NCI-H446 treated with DMSO at 0.1 percent for 48 hours (cell line): Measurements from ENCODE around the gene ALPG.
"Not testable (repeated sequence)": the region's sequence is repeated elsewhere in the genome, so short reads cannot be mapped to it uniquely, and the experiment has no call there.

ENCODE experiments used
- DNase-seq: peaks from one replicate; lab custom pipeline; 2025; lab: John Stamatoyannopoulos, UW

ALPG gene

GRCh38 chr2:232406556-232407310 lies at the start of gene ALPG:
TSS of gene ALPG (plus strand) at chr2:232406844. CDS start at chr2:232406895, 51 bp downstream.
- DNase-seq = no peak

DNA sequence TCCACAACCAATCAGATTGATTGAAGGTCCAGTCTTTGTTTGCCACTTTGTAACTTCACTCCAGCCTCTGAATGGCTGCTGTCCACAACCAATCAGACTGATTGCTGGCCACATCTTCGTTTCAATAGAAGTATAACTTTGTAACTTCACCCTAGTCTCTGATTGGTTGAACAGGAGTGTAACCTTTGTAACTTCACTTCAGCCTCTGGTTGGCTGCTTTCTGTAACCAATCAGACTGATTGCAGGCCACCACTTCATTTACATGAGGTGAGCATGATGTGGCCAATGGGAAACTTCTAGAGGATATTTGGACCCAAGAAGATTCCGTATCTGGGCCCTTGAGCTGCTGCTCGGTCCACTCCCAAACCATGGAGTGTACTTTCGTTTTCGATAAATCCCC lies 45.0 kb upstream of the ALPG start:
- no peak for DNase-seq

DNA sequence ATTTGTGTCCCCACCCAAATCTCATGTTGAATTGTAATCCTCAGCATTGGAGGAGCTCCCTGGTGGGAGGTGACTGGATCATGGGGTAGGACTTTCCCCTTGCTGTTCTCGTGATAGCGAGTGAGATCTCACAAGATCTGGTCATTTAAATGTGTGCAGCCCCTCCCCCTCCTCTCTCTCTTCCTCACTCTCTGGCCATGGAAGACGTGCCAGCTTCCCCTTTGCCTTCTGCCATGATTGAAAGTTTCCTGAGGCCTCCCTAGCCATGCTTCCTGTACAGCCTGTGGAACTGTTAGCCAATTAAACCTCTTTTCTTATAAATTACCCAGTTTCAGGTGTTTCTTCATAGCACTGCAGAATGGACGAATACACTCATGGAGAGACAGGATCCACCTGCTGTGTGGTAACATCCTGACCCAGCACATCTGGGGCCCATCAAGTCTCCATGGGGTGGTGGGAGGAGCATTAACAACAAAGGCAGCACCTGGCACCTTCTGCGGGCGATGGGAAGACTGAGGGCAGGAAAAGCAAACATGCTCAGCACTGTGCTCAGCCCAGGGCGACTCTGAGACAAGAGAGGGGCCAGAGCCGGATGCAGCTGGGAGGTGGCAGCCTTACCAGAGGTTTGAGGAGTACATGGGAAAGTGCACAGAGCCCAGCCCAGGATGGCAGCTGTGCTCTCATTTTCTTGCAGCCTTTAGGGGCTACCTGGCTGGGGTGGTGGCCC lies 44.3 kb upstream of the ALPG start:
- no peak for DNase-seq

- not testable (repeated sequence) for DNase-seq
Observed at GRCh38 chr2:232363064-232363783, 43.4 kb upstream of the ALPG start.

DNA sequence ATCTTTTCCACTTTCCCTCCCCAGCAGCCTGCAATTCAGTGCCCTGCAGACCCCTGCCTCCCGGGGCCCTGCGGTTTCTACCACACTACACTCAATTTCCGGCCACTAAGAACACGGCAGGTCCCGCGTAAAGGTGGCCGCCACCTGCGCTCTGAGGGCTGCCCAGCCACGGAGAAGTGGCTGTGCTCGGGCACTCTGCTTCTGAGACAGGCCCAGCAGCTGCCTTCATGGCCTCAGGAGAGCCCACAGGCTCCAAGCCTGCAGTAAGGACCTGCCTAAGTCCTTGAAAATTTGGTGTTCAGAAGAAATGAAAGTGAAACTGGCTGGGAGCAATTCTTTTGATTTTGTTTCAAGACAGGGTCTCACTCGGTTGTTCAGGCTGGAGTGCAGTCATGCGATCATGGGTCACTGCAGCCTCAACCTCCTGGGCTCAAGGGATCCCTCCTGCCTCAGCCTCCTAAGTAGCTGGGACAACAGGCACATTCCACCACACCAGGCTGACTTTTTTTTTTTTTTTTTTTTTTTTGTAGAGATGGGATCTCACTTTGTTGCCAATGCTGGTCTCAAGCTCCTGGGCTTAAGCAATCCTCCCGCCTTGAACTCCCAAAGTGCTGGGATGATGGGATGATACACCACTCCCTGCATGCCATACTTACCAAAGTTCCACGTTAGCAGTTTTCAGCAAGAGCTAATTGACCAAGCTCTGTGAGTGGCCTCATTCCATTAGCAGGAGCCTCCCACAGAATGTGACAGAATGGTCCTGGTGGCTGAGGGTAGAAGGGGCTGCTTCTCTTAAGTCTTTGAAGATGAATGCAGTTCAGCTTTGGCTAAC lies 42.6 kb upstream of the ALPG start:
- DNase-seq = no peak

- not testable (repeated sequence) for DNase-seq
Observed at GRCh38 chr2:232364806-232365594, 41.6 kb upstream of the ALPG start.

- DNase-seq = no peak
Observed at GRCh38 chr2:232365621-232366321, 40.9 kb upstream of the ALPG start.

DNA sequence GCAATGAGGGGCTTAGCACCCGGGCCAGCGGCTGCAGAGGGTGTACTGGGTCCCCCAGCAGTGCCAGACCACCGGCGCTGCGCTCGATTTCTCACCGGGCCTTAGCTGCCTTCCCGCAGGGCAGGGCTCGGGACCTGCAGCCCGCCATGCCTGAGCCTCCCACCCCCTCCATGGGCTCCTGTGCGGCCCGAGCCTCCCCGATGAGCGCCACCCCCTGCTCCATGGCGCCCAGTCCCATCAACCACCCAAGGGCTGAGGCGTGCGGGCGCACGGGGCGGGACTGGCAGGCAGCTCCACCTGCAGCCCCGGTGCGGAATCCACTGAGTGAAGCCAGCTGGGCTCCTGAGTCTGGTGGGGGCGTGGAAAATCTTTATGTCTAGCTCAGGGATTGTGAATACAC lies 40.2 kb upstream of the ALPG start:
- DNase-seq = not testable (repeated sequence)

DNA sequence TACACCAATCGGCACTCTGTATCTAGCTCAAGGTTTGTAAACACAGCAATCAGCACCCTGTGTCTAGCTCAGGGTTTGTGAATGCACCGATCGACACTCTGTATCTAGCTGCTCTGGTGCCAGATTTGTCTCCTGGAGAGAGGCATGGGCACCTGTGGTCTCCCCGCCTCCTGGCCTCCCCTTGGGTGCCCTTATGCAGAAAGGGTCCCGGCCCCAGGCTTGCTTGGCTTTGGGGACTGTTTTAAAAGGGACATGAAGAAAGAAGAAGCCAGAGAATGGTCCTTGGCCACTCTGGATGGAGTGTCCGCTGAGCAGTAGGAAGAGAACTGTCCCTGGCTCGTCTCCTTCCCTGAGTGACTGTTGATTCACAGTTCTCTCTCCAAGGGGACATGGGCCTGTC lies 39.6 kb upstream of the ALPG start:
- DNase-seq = no peak

DNA sequence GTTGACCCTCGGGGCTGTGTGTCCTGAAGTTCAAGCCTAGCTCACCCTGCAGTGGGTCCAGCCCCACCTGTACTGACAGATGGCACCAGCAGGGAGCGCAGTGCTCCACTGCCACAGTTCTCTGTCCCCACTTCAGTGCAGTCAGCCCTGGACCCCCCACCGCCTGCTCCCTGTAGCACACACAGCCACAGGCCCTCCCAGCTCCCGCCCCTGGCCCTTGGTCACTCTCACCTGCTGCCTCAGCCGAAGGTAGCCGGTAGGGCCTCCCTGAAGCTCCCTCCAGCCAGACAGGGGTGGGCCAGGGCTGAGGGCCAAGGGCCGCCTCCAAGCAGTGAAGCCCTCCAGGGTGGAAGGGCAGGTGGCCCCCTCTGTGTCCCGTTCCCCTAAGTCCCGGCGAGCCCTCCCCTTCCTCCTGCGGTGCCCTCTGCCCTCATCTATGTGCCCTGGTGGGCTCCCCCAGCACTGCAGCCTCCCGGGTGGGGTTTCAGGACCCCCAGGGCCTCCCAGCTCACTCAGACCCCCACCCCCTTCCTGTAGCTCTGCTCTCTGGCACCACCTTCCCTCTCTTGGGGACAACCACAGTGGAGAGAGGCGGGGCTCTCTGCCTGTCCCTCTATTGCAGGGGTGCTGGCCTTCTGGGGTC lies 38.9 kb upstream of the ALPG start:
- no peak for DNase-seq

GRCh38 chr2:232368311-232368731 lies 38.3 kb upstream of the ALPG start:
- DNase-seq = no peak

DNA sequence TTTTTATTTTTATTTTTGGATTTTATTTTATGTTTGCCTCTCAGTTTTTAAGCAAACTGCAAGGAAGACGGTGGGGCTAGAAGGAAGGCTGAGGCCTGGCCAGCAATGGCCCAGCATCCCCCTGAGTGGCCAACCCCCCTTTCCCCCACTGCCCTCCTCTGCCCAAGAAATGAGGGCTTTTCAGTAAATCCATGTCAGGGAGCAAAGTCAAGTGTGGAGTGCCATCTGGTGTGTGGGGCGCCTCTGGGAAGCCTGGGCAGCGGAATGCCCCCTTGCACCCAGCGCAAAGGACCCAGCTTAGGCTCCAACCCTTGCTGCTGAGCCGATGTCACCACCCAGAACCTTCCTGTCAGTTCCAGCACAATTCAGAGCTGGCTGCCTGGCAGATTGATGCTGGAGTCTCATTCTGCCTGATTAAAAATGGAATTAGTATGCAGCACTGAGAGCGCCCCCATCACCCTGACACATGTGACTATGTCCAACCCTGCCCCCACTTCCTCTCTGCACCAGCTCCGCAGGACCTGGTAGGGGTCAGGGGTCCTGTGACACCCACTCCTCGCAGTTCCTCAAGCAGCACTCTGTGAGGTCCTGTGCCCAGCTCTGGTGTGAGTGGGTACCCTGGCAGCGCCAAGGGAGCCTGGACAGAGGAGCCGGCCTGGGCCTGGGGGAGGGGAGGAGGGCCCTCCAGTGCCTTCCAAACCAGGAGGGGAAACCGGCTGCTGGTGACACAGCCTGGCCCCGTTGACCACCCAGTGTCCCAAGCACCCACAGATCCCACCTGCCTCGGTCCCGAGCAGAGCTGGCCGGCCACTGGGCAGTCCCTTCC lies 37.3 kb upstream of the ALPG start:
- DNase-seq = no peak

- DNase-seq = not testable (repeated sequence)
Observed at GRCh38 chr2:232370007-232370406, 36.6 kb upstream of the ALPG start.

DNA sequence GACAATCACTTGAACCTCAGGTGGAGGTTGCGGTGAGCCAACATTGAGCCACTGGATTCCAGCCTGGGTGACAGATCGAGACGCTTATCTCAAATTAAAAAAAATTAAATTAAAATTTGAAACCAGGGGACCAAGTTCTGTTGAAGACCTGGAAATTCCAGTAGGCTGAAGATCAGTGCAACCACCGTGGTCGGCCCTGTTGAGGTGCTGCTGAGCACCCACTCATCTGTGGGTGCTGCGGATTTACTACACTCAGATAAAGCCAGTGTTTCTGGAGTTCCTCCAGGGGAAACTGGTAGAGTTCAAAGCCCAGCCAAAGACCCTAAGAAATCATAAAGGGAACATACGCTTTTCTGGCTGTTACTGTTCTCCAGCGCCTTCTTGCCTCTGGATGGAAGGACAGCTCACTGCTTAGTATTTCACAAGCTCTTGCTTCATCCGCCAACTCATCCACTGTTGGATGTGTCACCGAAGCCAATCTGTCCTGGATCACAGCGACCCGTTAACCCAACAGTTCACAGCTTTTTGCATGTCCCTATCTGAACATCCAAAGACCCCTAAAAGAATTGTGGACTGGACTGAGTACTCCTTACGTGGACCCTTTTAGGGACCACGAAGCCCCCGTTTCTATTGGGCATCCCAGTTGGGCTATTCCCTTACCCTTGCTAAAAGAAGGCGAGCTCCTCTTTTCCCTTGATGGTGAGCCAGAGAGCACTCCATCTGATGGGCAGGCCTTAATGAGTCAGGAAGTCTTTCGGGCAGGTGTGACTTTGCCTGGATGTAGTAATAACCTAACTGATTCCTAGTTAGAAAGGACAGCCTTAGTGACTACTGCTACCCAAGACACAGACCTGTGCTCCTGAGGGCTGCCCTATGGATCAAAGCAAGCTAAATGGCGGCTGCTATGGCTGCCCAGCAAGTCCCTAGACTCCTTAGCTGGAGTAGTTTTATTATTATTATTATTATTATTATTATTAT lies 34.1 kb upstream of the ALPG start:
- no peak for DNase-seq

- no peak for DNase-seq
Observed at GRCh38 chr2:232374356-232374755, 32.3 kb upstream of the ALPG start.

GRCh38 chr2:232375164-232375563 lies 31.5 kb upstream of the ALPG start:
- no peak for DNase-seq

DNA sequence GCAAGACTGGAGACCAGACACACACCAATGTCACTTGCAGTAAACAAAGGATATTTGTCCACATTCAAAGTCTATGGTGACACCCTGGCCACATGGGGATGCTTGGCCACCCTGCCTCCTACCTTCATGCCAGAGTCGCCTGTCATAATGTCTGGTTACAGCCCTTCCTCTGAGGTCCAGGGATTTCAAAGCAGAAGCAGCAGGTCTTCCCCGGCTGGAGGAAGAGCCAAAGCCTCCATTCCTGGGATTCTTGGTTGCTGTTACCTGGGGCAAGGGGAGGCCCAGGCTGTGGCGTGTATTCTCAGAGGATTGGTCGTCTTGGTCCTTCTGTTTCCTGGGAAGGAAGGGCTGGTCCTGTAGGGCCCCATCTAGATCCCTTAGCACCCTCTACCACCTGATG lies 30.4 kb upstream of the ALPG start:
- DNase-seq = no peak

DNA sequence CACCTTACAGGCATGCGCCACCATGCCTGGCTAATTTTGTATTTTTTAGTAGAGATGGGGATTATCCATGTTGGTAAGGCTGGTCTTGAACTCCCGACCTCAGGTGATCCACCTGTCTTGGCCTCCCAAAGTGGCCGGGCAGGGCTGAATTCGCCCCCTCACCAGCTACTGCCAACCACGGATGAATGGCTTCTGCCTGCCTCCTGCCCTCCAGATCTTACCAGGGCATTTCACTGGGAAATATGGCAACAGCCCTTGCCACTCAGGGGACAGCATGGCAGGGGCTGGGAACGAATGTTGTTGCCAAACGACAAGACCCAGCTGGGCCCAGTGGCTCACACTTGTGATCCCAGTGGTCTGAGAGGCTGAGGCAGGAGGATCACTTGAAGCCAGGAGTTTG lies 29.9 kb upstream of the ALPG start:
- no peak for DNase-seq
